NCI-H2029 treated with DMSO at 0.1 percent for 48 hours (cell line): ENCODE data around the gene MRPL17.

Experiments
- DNase-seq: peaks from one replicate; lab custom pipeline; 2025; lab: John Stamatoyannopoulos, UW

Gene MRPL17

DNA sequence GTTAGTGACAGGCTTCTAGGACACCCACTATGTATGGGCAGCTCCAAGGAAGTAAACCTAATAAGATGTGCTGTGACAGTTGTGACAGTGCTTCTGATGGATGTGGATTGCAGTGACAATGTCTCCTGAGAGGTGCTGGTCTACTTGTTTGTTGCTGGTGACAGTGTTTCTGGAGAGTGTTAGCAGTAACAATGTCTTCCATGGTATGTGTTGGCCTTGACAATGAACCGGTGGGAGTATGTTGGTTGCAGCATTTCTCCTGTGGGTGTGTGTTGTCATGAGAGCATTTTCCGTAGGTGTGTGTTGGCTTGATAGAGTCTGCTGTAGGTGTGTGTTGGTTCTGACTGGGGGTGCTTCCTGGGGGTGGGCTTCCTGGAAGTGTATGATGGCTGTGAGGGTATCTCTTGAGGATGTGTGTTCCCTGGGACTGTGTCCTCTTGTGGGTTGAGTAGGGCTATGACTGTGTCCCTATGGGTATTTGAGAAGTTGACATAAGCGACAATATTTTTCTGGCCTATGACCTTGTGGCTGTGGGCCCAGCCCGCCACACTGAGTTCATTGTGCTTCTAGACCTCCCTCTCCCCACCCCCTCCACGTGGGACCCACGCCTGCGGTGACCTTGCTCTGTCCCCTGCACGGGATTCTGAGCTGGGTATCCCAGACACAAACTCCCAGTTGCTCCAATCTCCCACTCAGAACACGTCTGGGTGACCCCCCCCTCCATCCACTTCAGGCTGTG is 28.7 kb downstream of the MRPL17 start:
- DNase-seq = no peak

GRCh38 chr11:6653656-6654055 is 29.5 kb downstream of the MRPL17 start:
- DNase-seq = no peak

- no peak for DNase-seq
These were observed 30.0 kb downstream of the MRPL17 start for GRCh38 chr11:6653097-6653496.

- no peak for DNase-seq
These were observed 31.0 kb downstream of the MRPL17 start for GRCh38 chr11:6652182-6652581.

DNA sequence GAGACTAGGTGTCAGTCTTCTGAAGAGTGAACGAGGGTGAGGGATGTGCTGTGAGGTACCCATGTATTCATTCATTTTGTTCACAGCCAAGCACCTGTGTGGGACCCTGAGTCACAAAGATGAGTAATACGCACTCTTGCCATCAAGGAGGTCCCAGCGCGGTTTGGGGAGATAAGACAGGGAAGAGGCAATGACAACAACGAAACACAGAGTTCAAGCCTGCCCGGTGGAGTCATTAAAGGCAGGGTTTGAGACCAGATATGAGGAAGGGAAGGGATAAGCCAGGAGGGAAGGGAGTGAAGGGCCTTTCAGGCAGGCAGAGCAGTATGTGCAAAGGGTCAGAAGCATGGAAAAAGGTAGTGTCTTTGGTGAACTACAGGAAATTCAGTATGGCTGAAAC is 32.2 kb downstream of the MRPL17 start:
- DNase-seq = no peak

GRCh38 chr11:6650104-6650503 is 33.0 kb downstream of the MRPL17 start:
- no peak for DNase-seq

- no peak for DNase-seq
These were observed 34.6 kb downstream of the MRPL17 start for GRCh38 chr11:6648501-6648900.

- no peak for DNase-seq
These were observed 35.3 kb downstream of the MRPL17 start for GRCh38 chr11:6647836-6648235.

- no peak for DNase-seq
These were observed 36.0 kb downstream of the MRPL17 start for GRCh38 chr11:6646918-6647679.

DNA sequence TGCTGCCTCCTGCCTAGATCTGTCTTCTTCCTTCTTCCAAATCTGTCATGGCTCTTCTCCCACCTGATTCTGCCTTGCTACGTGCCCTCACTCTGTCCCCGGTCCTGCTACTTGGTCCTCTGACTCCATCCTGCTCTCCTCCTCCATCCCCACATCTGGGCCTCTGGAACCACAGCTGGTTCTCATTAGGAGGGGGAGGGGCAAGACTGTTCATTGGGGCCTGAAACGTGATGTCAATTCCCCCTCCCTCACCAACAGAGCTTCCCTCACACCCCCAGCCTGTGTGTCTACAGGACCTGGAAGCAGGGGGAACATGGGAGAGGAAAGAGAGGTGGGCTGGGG is 36.6 kb downstream of the MRPL17 start:
- DNase-seq = no peak

DNA sequence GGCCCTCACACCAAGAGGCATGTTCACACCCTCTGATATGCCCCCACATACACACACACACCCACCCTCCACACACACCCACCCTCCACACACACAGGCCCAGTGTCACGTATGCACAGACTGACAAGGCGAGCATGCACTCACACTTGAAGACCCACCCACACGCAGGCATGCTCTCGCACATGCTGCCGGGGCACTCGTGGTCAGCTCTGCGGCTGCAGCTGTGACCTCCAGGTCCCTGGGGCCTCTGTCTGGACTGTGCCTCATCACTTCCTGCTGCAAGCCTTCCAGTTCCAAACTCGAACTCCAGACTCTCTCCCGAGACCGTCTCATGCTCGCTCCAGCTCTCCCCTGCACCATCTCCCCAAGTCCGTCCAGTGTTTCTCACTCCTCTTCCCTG is 37.1 kb downstream of the MRPL17 start:
- no peak for DNase-seq

GRCh38 chr11:6642957-6643356 is 40.2 kb downstream of the MRPL17 start:
- DNase-seq = no peak

DNA sequence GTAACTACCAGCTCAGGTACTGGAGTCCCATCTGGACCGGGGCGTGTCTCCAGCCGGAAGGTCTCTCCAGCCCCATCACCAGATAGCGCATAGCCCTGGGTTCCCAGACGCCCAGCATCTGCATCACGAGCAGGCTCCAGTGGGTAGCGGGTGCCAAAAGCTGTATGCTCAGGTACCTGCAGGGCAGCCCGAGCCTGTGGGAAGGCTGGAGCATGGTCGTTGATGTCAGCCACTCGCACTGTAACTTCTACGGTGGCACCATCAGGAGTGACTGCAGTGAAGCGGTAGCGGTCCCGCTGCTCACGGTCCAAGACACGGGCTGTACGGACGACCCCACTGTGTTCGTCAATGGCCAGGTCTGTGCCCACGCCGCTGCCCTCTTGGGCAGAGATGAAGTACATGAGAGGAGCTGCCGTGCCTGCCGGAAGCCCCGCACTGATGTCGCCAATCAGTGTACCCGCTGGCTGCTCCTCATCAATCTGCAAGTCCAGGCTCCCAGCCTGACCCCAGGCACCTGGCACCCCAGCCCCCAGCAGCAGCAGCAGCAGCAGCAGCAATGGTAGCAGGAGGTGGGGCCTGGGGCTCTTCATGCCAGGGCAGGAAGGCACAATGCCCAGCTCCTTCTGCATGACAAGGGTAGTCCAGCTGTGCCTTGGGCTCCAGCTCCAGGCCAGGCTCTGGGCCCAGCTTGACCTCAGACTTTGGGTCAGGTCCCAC is 42.0 kb downstream of the MRPL17 start:
- DNase-seq = no peak

DNA sequence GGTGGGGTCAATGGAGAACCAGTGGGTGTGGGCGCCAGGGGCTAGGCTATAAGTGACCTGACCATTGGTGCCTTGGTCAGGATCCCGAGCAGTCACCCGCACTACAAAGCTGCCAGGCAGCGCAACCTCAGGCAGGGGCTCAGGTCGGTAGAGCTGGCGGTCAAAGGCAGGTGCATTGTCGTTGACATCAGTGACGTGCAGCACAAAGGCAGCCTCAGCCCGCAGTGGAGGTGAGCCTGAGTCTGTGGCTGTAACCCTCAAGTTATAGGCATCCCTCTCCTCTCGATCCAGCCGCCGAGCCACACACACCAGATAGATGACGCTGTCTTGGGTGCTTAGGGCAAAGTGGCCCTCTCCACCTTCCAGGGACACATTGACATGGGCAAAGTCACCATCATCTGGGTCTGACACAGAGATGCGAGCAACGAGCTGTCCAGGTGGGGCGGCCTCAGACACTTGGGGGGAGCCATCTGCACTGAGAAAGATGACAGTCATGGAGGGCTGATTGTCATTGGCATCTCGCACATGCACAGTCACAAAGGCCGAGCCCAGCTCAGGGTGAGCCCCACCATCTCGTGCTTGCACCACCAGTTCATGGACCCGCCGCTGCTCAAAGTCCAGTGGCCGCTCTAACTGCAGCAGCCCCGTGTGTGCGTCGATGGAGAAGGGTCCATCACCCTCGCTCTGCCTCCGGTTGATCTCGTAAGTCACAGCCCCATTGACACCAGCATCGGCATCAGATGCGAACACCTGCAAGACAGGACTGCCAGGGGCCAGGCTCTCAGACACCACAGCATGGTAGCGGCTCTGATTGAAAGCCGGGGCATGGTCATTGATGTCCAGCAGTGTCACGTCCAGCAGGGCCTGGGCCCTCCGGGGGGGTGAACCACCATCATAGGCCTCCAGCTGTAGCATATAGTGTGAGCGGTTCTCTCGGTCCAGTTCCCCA is 42.8 kb downstream of the MRPL17 start:
- no peak for DNase-seq

DNA sequence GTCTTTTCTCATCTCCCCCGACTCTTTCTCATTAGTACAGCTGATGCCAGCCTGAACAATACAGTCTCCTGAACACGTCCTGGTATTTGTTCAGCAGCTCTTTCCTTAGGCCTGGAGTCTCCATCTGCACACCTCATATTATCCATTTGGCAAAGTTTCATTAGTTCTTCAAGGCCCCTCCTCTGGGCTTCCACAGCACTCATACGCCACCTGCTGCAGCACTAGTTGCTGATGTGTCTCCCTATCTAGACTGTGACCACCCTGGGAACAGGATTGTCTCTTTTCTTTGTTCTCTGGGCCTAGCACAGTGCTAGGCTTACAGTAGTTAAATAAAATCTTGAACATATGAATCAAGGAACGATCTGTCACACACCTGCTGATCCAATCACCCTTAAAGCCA is 44.7 kb downstream of the MRPL17 start:
- DNase-seq = peak; percentile 30

- DNase-seq = no peak
These were observed 45.3 kb downstream of the MRPL17 start for GRCh38 chr11:6637871-6638270.

DNA sequence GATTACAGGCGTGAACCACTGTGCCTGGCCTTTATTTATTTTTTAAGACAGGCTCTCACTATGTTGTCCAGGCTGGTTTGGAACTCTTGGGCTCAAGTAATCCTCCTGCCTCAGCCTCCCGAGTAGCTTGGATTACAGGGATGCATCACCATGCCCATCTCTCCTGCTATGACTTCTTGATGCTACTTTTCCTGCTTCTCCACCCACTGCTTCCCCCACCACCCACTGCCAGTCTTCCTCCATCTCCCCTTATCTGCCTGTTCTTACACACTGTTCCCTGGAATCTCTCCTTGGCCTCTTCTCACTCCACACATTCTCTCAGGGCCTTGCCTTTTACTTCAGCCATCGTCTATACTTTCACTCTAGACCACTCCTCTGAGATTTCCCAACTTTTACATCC is 46.7 kb downstream of the MRPL17 start:
- DNase-seq = no peak

DNA sequence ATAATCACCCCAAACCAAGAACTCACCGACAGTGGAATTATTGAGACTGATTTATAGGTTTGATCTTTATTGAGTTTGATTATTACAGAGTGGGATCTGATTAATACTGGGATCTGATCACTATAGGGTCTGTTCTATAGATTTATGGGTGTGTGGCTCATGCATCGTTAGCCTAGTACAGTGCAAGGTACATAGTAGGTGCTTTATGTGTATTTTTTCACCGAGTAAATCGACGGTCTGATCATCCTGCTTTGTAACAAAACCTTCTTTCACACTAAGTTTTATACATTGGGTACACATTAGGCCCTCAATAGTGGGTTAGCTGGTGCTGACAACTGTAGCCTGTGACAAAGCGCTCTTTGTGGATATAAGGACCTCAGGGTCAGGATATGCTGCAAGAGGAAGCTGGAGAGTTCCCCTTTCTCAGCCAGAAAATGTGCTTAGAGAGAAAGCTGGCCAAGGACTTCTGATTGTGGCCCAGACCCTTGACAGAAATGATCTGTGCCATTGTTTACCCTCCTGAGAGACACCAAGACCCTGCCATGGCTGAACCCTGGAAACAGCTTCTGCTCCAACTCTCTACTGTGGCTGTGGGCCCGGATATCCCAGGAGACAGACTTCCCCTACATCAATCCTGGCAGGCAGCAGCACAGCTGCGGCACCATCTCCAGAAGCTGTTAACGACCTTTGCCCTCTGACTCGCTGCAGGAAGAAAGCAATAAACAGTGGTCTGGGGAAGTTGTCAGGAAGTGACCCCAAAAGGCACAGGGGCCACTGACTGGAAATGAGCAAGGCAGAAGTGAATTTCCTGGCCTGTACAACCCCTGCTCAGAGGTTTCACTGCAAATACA is 47.8 kb downstream of the MRPL17 start:
- no peak for DNase-seq

- no peak for DNase-seq
These were observed 48.6 kb downstream of the MRPL17 start for GRCh38 chr11:6634534-6634933.

GRCh38 chr11:6633422-6634408 is 49.4 kb downstream of the MRPL17 start:
- DNase-seq = no peak
